ENCODE measurements around the gene PRICKLE2. TPM values are rescaled to one million over a fixed set of nuclear protein-coding genes. Genes with fewer than 3 reads are reported as not detected.
A peak's percentile ranks its signal among the peaks of the same experiment; 100 is the strongest.

Gene PRICKLE2
- total RNA-seq, 1 experiment from 2014 or later, result 5.6 TPM

DNA sequence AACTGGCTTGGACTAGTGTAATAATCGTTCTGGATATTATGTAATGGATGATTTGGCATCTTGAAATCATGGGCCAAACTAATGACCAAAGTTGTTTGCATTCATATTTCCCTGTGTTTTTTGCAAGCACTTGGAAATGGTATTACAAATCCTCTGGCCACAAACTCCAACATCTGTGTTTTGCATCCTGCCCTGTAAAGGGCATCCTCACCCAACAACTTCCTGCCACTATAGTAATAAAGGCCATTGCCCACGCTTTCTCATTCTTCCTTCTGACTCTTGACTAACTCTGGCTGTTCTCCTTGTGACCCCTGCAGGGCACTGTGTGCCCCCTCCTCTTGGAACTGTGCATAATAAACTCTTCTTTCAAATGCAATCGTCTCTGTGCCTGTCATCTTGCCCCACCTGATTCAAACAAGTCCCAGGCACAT is 176.6 kb downstream of the PRICKLE2 start:
- ATAC-seq (peak; percentile 34), DNase-seq (ENCODE audit: low spot score) (no peak)
- H3K36me3 Mint-ChIP-seq, result no peaks in the 10 kb centered on the region
- POLR2A ChIA-PET, result no interaction called here
- peaks cover 29% of the 10 kb centered on the region for H3K4me1 Mint-ChIP-seq
- no peak overlapping the region for H3K4me3 Mint-ChIP-seq
- TF ChIP-seq ETV6 (CRISPR knock-in tag; IDR thresholded peaks at IDR 0.05), result 0 out of 2 replicates have a peak, but pooled peaks have one; percentile 25
- TF ChIP-seq EMX1 (CRISPR knock-in tag; IDR thresholded peaks at IDR 0.05), result no peak
- CTCF ChIA-PET, result interaction anchor here (1.1 to 1.7 kb wide), 3 partner anchors 15 to 435 kb away, joined by 3 to 6 read pairs (median 3); no protein-coding TSS in a partner anchor
- H3K27me3 Mint-ChIP-seq (ENCODE audit: low read depth), result no peaks in the 10 kb centered on the region
- H3K9me3 Mint-ChIP-seq, result no peaks in the 10 kb centered on the region
- H3K27ac Mint-ChIP-seq, result no peak overlapping the region

DNA sequence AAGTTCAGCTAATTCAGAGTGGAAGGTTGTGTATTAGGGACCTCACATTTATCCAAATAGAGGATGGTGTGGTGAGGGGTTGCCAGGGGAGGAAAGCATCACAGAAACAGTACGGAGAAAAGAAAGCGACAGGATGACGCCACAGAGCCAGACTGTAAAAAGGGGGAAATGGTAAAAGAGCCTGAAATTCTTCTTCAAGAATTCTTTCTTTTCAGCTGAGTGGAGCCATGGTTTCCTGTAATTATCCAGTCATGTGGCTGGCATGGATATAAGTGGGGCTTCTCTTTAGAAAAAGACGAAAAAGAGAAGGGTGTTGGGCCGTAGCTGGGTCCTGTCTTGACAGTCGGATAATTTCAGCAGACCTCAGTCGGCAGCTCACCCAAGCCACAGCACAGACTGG is 177.5 kb downstream of the PRICKLE2 start:
- Mint-ChIP-seq H3K4me3 (no peak overlapping the region), H3K36me3 (no peaks in the 10 kb centered on the region), H3K27me3 (ENCODE audit: low read depth) (no peaks in the 10 kb centered on the region), H3K9me3 (no peaks in the 10 kb centered on the region), H3K27ac (no peak overlapping the region), H3K4me1 (peaks cover 29% of the 10 kb centered on the region)
- ATAC-seq (no peak), DNase-seq (ENCODE audit: low spot score) (no peak)
- TF ChIP-seq CBFB (CRISPR knock-in tag; IDR thresholded peaks at IDR 0.05; ENCODE audit: low read depth), result no peak
- no peak for TF ChIP-seq MYBL2 (CRISPR knock-in tag; IDR thresholded peaks at IDR 0.05)
- TF ChIP-seq, protein P1, sequence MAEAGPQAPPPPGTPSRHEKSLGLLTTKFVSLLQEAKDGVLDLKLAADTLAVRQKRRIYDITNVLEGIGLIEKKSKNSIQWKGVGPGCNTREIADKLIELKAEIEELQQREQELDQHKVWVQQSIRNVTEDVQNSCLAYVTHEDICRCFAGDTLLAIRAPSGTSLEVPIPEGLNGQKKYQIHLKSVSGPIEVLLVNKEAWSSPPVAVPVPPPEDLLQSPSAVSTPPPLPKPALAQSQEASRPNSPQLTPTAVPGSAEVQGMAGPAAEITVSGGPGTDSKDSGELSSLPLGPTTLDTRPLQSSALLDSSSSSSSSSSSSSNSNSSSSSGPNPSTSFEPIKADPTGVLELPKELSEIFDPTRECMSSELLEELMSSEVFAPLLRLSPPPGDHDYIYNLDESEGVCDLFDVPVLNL (CRISPR knock-in tag; IDR thresholded peaks at IDR 0.05; ENCODE audit: borderline replicate concordance, low read depth), result no peak
- no peak for TF ChIP-seq SMAD4 (CRISPR knock-in tag; IDR thresholded peaks at IDR 0.05)
- TF ChIP-seq ELF4 (CRISPR knock-in tag; IDR thresholded peaks at IDR 0.05; ENCODE audit: low read depth), result no peak
- no peak for TF ChIP-seq JAZF1 (CRISPR knock-in tag; IDR thresholded peaks at IDR 0.05)
- TF ChIP-seq NR3C1 (CRISPR knock-in tag; conservative IDR thresholded peaks at IDR 0.05; ENCODE audit: low read depth), result no peak
- TF ChIP-seq IRF2 (CRISPR knock-in tag; IDR thresholded peaks at IDR 0.05; ENCODE audit: borderline replicate concordance, low read depth), result no peak
- no peak for TF ChIP-seq KAT7 (CRISPR knock-in tag; IDR thresholded peaks at IDR 0.05; ENCODE audit: borderline replicate concordance)
- no peak for TF ChIP-seq RELA (CRISPR knock-in tag; IDR thresholded peaks at IDR 0.05; ENCODE audit: borderline replicate concordance)
- no peak for TF ChIP-seq FOXJ3 (CRISPR knock-in tag; IDR thresholded peaks at IDR 0.05; ENCODE audit: borderline replicate concordance)
- no peak for TF ChIP-seq ZNF671 (CRISPR knock-in tag; IDR thresholded peaks at IDR 0.05)
- TF ChIP-seq, protein P2, sequence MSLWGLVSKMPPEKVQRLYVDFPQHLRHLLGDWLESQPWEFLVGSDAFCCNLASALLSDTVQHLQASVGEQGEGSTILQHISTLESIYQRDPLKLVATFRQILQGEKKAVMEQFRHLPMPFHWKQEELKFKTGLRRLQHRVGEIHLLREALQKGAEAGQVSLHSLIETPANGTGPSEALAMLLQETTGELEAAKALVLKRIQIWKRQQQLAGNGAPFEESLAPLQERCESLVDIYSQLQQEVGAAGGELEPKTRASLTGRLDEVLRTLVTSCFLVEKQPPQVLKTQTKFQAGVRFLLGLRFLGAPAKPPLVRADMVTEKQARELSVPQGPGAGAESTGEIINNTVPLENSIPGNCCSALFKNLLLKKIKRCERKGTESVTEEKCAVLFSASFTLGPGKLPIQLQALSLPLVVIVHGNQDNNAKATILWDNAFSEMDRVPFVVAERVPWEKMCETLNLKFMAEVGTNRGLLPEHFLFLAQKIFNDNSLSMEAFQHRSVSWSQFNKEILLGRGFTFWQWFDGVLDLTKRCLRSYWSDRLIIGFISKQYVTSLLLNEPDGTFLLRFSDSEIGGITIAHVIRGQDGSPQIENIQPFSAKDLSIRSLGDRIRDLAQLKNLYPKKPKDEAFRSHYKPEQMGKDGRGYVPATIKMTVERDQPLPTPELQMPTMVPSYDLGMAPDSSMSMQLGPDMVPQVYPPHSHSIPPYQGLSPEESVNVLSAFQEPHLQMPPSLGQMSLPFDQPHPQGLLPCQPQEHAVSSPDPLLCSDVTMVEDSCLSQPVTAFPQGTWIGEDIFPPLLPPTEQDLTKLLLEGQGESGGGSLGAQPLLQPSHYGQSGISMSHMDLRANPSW (CRISPR knock-in tag; conservative IDR thresholded peaks at IDR 0.05; ENCODE audit: low read depth), result no peak
- TF ChIP-seq, protein P3, sequence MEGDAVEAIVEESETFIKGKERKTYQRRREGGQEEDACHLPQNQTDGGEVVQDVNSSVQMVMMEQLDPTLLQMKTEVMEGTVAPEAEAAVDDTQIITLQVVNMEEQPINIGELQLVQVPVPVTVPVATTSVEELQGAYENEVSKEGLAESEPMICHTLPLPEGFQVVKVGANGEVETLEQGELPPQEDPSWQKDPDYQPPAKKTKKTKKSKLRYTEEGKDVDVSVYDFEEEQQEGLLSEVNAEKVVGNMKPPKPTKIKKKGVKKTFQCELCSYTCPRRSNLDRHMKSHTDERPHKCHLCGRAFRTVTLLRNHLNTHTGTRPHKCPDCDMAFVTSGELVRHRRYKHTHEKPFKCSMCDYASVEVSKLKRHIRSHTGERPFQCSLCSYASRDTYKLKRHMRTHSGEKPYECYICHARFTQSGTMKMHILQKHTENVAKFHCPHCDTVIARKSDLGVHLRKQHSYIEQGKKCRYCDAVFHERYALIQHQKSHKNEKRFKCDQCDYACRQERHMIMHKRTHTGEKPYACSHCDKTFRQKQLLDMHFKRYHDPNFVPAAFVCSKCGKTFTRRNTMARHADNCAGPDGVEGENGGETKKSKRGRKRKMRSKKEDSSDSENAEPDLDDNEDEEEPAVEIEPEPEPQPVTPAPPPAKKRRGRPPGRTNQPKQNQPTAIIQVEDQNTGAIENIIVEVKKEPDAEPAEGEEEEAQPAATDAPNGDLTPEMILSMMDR (IDR thresholded peaks at IDR 0.05), result no peak
- TF ChIP-seq ZNF232 (CRISPR knock-in tag; IDR thresholded peaks at IDR 0.05), result no peak
- ChIA-PET CTCF (interaction anchor here (1.1 kb wide), 2 partner anchors 17 to 436 kb away, joined by 3 to 4 read pairs; no protein-coding TSS in a partner anchor), POLR2A (no interaction called here)

DNA sequence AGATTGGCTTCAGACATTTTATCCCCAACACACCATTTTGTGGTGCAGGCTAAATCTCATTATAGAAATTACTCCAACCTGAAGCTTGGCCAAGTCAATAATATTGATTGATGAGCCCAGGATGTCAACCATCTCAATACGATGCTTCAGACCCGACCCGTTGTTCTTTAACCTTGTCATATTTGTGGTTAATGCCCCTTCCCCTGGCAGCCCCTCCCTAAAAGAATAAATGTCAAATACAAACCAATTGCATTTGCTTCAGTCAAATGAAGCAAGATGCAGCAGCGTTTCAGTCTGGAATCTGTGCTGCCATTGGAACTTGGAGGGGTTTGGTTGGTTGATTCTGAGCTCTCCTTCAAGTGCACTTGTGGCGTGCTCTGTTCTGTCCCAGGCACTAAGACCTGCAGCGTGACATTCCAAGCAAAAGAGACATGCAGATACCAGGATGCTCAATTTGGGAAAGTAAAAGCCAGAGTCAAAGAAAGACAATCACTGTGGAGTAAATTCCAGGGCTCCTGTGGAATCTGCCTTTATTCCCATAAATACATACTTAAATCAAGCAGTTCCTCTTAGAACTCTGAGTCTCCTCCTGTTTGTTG is 178.2 kb downstream of the PRICKLE2 start:
- TF ChIP-seq SMAD3 (CRISPR knock-in tag; IDR thresholded peaks at IDR 0.05; ENCODE audit: borderline replicate concordance), result no peak
- Mint-ChIP-seq H3K27me3 (ENCODE audit: low read depth) (no peaks in the 10 kb centered on the region), H3K9me3 (no peaks in the 10 kb centered on the region), H3K27ac (no peak overlapping the region), H3K4me1 (peaks cover 29% of the 10 kb centered on the region), H3K4me3 (no peak overlapping the region), H3K36me3 (no peaks in the 10 kb centered on the region)
- ChIA-PET POLR2A (no interaction called here), CTCF (interaction anchor here (1.1 kb wide), 1 partner anchor 17 kb away, joined by 4 read pairs; no protein-coding TSS in a partner anchor)
- no peak for DNase-seq (ENCODE audit: low spot score)
- no peak for ATAC-seq
